Measurements from ENCODE around the gene HOXA2. TPM values are rescaled to one million over a fixed set of nuclear protein-coding genes. Genes with fewer than 3 reads are reported as not detected.

Gene HOXA2
- total and polyA plus RNA-seq, 7 donors, result 0.17 to 1.1 (median 0.42) TPM

- ATAC-seq (no peak), DNase-seq (no peak)
- Histone ChIP-seq H3K36me3 (ENCODE audit: insufficient read depth in 1 of 2, low read depth in 1 of 2) (peaks cover 0 to 13% of the 10 kb centered on the region in 2 donors), H3K27me3 (ENCODE audit: insufficient read depth in 3 of 3, low read length in 2 of 3) (no peaks in the 10 kb centered on the region), H3K4me3 (no peak overlapping the region), H3K9me3 (no peaks in the 10 kb centered on the region), H3K4me1 (peaks cover 34% of the 10 kb centered on the region), H3K27ac (peak overlapping the region; percentile 64)
- intact Hi-C loops (cut with DNase I), result no loop called here
- TF ChIP-seq, protein P1, sequence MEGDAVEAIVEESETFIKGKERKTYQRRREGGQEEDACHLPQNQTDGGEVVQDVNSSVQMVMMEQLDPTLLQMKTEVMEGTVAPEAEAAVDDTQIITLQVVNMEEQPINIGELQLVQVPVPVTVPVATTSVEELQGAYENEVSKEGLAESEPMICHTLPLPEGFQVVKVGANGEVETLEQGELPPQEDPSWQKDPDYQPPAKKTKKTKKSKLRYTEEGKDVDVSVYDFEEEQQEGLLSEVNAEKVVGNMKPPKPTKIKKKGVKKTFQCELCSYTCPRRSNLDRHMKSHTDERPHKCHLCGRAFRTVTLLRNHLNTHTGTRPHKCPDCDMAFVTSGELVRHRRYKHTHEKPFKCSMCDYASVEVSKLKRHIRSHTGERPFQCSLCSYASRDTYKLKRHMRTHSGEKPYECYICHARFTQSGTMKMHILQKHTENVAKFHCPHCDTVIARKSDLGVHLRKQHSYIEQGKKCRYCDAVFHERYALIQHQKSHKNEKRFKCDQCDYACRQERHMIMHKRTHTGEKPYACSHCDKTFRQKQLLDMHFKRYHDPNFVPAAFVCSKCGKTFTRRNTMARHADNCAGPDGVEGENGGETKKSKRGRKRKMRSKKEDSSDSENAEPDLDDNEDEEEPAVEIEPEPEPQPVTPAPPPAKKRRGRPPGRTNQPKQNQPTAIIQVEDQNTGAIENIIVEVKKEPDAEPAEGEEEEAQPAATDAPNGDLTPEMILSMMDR (IDR thresholded peaks at IDR 0.05), result no peak
- 80 to 93% (median 82%) methylated on average over 1 of the region's 1 CpG for WGBS, 3 donors
Measured at GRCh38 chr7:27138472-27138871, 36.0 kb upstream of the HOXA2 start.

GRCh38 chr7:27137640-27138315 is 35.3 kb upstream of the HOXA2 start:
- Histone ChIP-seq H3K9me3 (no peaks in the 10 kb centered on the region), H3K27me3 (ENCODE audit: insufficient read depth in 3 of 3, low read length in 2 of 3) (no peaks in the 10 kb centered on the region), H3K4me1 (peaks cover 41% of the 10 kb centered on the region), H3K4me3 (no peak overlapping the region), H3K36me3 (ENCODE audit: insufficient read depth in 1 of 2, low read depth in 1 of 2) (peaks cover 0 to 7% of the 10 kb centered on the region in 2 donors), H3K27ac (peak overlapping the region; percentile 64)
- TF ChIP-seq, protein P1 (IDR thresholded peaks at IDR 0.05), result no peak
- ATAC-seq, result no peak
- intact Hi-C loops (cut with DNase I), result no loop called here
- no peak for DNase-seq
- WGBS, 3 donors, result 64 to 91% (median 74%) methylated on average over 2 of the region's 2 CpGs

GRCh38 chr7:27134392-27134791 is 31.9 kb upstream of the HOXA2 start:
- no peak for DNase-seq
- ATAC-seq, result peak in 1 of 4 donors; percentile 47
- H3K36me3 ChIP-seq (ENCODE audit: insufficient read depth in 1 of 2, low read depth in 1 of 2), result no peaks in the 10 kb centered on the region
- WGBS, 3 donors, result 2 to 5% (median 3%) methylated on average over 2 of the region's 2 CpGs
- peak overlapping the region; percentile 69 for H3K27ac ChIP-seq
- intact Hi-C loops (cut with DNase I), result no loop called here
- TF ChIP-seq, protein P1 (IDR thresholded peaks at IDR 0.05), result no peak
- H3K27me3 ChIP-seq (ENCODE audit: insufficient read depth in 3 of 3, low read length in 2 of 3), result no peaks in the 10 kb centered on the region
- peaks cover 56% of the 10 kb centered on the region for H3K4me1 ChIP-seq
- no peaks in the 10 kb centered on the region for H3K9me3 ChIP-seq
- H3K4me3 ChIP-seq, result peak overlapping the region; percentile 28

GRCh38 chr7:27133409-27134231 is 31.1 kb upstream of the HOXA2 start:
- no peak for DNase-seq
- no peaks in the 10 kb centered on the region for H3K27me3 ChIP-seq (ENCODE audit: insufficient read depth in 3 of 3, low read length in 2 of 3)
- 56 to 63% (median 59%) methylated on average over 18 of the region's 18 CpGs for WGBS, 3 donors
- peaks cover 62% of the 10 kb centered on the region for H3K4me1 ChIP-seq
- no peaks in the 10 kb centered on the region for H3K9me3 ChIP-seq
- peak overlapping the region; percentile 28 for H3K4me3 ChIP-seq
- intact Hi-C loops (cut with DNase I), result no loop called here
- no peaks in the 10 kb centered on the region for H3K36me3 ChIP-seq (ENCODE audit: insufficient read depth in 1 of 2, low read depth in 1 of 2)
- TF ChIP-seq, protein P1 (IDR thresholded peaks at IDR 0.05), result no peak
- no peak for ATAC-seq
- peak overlapping the region; percentile 69 for H3K27ac ChIP-seq

Measured in psoas muscle (tissue), 8 donors.